Measurements from ENCODE around the gene CTRB2.

The CTRB2 gene

DNA sequence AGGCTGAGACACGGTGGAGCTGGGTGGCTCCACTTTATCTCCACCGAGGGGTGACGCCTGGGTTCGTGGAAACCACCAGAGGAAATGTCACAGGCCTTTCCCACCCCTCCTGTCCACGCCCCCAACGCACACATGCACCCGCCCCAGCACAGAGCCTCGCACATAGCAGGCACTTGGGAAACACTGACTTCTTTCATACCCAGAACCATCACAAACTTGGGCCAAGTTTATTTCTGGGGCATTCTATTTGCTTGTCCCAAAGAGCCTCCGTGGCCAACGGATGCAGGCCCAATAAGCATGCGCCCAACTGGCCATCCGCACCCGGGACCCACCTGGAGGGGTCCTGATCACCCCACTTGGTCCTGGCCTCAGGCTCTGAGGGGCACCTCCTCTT, 41.2 kb upstream of the CTRB2 start:
- DNase-seq (ENCODE audit: low read depth, low spot score) = no peak
- TF ChIP-seq, protein P1, sequence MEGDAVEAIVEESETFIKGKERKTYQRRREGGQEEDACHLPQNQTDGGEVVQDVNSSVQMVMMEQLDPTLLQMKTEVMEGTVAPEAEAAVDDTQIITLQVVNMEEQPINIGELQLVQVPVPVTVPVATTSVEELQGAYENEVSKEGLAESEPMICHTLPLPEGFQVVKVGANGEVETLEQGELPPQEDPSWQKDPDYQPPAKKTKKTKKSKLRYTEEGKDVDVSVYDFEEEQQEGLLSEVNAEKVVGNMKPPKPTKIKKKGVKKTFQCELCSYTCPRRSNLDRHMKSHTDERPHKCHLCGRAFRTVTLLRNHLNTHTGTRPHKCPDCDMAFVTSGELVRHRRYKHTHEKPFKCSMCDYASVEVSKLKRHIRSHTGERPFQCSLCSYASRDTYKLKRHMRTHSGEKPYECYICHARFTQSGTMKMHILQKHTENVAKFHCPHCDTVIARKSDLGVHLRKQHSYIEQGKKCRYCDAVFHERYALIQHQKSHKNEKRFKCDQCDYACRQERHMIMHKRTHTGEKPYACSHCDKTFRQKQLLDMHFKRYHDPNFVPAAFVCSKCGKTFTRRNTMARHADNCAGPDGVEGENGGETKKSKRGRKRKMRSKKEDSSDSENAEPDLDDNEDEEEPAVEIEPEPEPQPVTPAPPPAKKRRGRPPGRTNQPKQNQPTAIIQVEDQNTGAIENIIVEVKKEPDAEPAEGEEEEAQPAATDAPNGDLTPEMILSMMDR (IDR thresholded peaks at IDR 0.05; ENCODE audit: insufficient read depth, low read length, missing control alignments) = no peak
- CTCF ChIA-PET = interaction anchor here (0.6 to 1.6 kb wide), 3 partner anchors 15 to 137 kb away, joined by 3 to 4 read pairs (median 4); no protein-coding TSS in a partner anchor
- POLR2A ChIA-PET = no interaction called here
- peak overlapping the region; percentile 84 for H3K4me3 ChIP-seq (ENCODE audit: low read depth, low read length)

DNA sequence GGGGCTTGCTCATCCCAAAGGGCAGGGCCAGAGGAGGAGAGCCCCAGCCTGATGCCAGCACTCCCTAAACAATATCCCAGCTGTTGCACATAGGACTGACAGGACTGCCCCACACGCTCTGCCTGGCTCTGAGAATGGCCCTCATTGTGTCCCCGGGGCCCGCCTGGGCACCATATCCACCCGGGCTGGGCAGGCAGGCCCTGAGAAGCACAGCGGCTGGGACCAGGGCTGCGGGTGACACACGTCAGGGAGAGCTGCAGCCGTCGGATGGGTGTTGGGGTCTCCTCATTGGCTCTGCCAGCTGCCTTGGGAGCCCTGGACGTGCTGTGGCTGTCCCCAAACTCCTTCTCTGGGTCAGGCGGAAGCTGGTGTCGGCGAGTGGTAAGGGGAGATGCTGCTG, 40.3 kb upstream of the CTRB2 start:
- DNase-seq (ENCODE audit: low read depth, low spot score) = no peak
- TF ChIP-seq, protein P1 (IDR thresholded peaks at IDR 0.05; ENCODE audit: insufficient read depth, low read length, missing control alignments) = no peak
- CTCF ChIA-PET = interaction anchor here (0.6 to 1.6 kb wide), 3 partner anchors 11 to 138 kb away, joined by 3 to 4 read pairs (median 4); no protein-coding TSS in a partner anchor
- POLR2A ChIA-PET = interaction anchor here (1.1 kb wide), 1 partner anchor 16 kb away, joined by 3 read pairs; no protein-coding TSS in a partner anchor
- H3K4me3 ChIP-seq (ENCODE audit: low read depth, low read length) = no peak overlapping the region

- H3K4me3 ChIP-seq (ENCODE audit: low read depth, low read length) = no peak overlapping the region
- TF ChIP-seq, protein P1 (IDR thresholded peaks at IDR 0.05; ENCODE audit: insufficient read depth, low read length, missing control alignments) = no peak
- DNase-seq (ENCODE audit: low read depth, low spot score) = no peak
- CTCF ChIA-PET = interaction anchor here (1.1 to 4.2 kb wide), 3 partner anchors 10 to 142 kb away, joined by 3 to 29 read pairs (median 4); no protein-coding TSS in a partner anchor
- POLR2A ChIA-PET = interaction anchor here (1.1 kb wide), 1 partner anchor 17 kb away, joined by 3 read pairs; no protein-coding TSS in a partner anchor
Measured at GRCh38 chr16:75246504-75247205, 39.7 kb upstream of the CTRB2 start.

DNA sequence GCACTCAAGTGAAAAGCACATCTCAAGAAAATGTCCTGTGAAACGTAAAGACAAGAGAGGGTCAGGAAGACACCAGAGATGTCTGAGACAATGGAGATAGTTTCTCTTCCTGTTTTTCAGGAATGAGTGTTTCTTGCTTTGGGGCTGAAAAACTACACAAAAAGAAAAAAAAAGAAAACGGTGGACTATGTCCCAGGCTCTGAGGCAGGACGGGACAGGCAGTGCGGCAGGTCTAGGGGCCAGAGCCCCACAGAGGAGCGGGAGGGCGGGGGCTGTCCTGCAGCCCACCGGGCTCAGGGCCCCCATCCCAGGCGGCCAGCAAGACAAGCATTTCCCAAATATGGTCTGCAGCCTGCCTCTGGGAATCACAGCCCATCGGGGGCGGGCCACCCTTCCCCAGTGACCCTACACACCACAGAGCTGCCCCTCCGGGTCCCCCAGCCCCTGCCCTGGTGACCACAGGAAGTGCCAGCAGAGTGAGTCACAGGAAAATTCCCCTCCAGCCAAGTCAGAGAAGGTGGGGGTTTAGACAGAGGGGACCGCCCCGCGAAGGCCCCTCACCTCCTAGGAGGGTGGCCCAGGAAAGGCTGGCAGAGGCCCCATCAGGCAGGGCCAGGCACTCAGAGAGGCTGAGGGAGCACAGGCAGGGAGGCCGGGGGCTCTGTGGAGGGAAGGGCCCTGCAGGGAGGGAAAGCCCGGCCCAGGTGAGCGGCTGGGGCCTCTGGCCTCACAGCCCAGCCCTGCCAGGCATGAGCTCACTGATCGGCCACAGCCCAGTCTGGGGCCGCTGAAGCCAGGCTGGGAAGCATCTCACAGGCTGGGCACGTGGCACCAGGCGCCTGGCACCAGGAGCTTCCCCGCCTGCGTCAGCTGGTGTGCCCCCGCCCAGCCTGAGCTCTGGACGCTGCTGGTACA, 38.1 kb upstream of the CTRB2 start:
- ChIA-PET POLR2A (interaction anchor here (0.7 to 2.1 kb wide), 9 partner anchors 9 to 140 kb away, joined by 3 to 16 read pairs (median 4); no protein-coding TSS in a partner anchor), CTCF (interaction anchor here (1.0 to 4.2 kb wide), 5 partner anchors 12 to 162 kb away, joined by 3 to 29 read pairs (median 3); no protein-coding TSS in a partner anchor)
- DNase-seq (ENCODE audit: low read depth, low spot score) = peak; percentile 87
- peak overlapping the region; percentile 25 for H3K4me3 ChIP-seq (ENCODE audit: low read depth, low read length)
- TF ChIP-seq, protein P1 (IDR thresholded peaks at IDR 0.05; ENCODE audit: insufficient read depth, low read length, missing control alignments) = no peak

DNA sequence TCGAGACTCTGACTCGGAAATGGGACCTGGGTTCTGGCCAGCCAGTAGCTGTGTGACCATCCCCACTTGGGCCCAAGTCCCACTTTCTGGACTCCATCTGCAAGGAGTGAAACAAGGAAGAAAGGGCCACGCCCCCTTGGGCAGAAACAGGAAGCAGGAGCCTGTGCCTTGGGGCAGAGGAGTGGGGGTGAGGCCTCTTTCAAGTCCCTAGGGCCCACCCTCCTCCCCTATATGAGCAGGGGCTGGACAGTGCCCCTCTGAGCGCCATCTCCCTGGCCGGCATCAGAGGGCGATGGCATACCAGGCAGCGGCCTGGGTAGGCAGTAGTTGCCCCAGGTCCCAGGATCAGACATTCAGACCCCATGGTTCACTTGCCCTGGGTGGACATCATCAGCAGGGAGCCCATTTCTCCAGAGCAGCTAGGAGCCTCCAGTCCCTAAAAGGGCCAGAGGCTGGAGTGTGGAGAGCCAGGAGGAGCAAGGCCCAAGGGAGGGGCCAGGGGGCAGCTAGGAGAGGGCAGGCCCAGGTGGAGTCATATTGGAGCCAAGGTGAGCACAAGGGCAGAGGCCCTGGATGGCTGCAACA, 37.4 kb upstream of the CTRB2 start:
- TF ChIP-seq, protein P1 (IDR thresholded peaks at IDR 0.05; ENCODE audit: insufficient read depth, low read length, missing control alignments) = no peak
- H3K4me3 ChIP-seq (ENCODE audit: low read depth, low read length) = no peak overlapping the region
- no peak for DNase-seq (ENCODE audit: low read depth, low spot score)
- CTCF ChIA-PET = interaction anchor here (0.8 to 4.2 kb wide), 7 partner anchors 11 to 163 kb away, joined by 3 to 29 read pairs (median 5); no protein-coding TSS in a partner anchor
- POLR2A ChIA-PET = interaction anchor here (1.0 to 2.1 kb wide), 4 partner anchors 11 to 134 kb away, joined by 4 to 16 read pairs (median 8); no protein-coding TSS in a partner anchor
